Measurements from ENCODE around the gene CMPK1.
"Not testable (repeated sequence)": the region's sequence is repeated elsewhere in the genome, so short reads cannot be mapped to it uniquely, and the experiment has no call there.

Gene CMPK1

DNA sequence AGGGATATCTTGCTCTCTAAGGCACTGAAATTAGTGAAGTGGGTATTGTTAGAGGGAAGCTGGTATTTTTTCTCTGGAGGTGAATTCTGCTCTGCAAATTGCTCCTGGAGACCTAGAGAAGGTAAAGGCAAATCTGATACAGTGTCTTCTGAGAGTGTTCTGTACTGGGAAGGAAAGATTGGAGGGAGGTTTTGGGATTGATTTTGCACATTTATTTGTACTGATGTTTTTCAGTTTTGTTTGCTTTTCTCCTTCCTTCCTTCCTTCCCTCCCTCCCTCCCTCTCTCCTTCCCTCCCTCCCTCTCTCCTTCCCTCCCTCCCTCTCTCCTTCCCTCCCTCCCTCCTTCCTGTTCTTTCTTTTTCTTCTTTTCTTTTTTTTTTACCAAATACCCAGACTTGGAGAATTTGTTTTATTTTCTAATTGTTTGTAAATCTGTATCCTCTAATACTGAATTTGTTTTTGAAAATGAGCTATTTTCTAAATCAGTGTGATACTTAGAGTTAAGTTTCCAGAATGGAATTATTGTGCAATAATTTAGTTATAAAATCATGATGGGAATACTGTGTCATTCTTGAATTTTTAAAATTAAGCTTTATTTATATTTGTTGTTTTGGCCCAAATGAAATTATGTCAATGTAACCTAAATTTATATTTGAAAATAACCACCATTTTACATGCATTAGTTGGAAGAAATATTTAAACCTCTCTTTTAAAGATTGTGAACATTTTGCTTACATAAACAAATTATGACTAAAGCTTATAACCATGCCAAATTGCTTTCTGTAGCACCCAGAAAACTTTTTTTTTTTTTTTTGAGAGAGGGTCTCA is 4.9 kb downstream of the CMPK1 start:
- no peak for DNase-seq

DNA sequence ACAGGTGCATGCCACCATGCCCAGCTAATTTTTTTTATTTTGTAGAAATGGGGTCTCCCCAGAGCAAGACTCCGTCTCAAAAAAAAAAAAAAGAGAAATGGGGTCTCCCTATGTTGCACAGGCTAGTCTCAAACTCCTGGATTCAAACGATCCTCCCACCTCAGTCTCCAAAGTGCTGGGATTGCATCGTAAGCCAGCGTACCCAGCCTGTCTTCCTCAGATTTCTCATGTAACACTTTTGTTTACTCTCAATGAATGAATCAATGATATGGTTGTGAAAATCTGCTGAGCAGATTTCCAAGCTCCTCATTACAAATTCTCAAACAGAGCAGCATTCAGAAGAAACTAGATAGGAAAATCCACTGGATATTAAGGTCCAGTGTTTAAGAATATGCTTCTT is 6.6 kb downstream of the CMPK1 start:
- DNase-seq = no peak

DNA sequence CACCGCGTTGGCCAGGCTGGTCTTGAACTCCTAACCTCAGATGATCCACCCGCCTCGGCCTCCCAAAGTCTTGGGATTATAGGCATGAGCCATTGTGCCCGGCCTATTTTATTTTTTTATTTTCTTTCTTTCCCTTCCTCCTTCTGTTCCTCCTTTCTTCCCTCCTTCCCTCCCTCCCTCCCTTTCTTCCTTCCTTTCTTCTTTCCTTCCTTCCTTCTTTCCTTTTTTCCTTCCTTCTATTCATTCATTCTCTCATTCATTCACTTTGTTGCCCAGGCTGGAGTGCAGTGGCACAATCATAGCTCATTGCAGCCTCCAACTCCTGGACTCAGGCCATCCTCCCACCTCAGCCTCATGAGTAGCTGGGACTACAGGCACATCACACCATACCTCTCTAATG is 13.4 kb downstream of the CMPK1 start:
- not testable (repeated sequence) for DNase-seq

DNA sequence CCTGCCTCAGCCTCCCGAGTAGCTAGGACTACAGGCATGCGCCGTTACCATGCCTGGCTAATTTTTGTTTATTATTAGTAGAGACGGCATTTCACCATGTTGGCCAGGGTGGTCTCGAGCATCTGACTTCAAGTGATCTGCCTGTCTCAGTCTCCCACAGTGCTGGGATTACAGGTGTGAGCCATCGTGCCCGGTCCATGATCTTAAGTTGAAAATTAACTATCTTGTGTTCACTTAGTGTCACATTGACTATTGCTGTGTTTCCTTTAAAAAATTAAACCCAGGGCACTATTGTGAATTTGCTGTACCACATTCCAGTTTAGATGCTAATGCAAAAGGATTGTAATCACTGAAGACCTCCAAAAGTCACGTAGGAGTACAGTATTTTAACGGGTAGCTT is 14.1 kb downstream of the CMPK1 start:
- DNase-seq = no peak

DNA sequence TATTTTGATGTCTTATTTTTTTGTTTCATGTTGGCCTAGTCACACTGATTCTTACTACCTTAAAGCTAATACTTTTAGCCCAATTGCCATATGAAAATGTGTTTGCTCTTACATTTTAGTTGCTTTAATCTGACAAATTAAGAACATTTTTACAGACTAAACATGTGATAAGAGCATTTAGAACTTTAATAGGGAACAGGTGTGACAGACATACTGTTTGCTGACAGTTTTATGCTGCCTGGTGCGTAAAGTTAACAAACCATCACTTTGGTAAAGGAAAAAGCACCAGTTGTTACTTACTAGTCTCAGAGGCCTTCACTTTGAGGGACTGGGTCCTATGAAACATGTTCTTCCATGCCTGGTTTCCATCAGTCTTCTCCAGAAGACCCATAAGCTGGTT is 14.7 kb downstream of the CMPK1 start:
- DNase-seq = no peak

DNA sequence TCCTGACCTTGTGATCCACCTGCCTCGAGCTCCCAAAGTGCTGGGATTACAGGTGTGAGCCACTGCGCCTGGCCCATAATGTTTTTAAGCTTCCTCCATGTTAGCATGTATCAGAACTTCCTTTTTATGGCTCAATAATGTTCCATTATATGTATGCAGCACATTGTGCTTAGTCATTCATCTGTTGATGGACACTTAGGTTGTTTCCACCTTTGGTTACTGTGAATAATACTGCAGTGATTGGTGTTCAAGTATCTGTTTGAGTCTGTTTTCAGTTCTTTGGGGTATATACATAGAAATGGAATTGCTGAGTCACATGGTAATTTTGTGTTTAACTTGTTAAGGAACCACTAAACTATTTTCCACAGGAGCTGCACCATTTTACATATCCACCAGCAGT is 17.7 kb downstream of the CMPK1 start:
- peak; percentile 87 for DNase-seq

DNA sequence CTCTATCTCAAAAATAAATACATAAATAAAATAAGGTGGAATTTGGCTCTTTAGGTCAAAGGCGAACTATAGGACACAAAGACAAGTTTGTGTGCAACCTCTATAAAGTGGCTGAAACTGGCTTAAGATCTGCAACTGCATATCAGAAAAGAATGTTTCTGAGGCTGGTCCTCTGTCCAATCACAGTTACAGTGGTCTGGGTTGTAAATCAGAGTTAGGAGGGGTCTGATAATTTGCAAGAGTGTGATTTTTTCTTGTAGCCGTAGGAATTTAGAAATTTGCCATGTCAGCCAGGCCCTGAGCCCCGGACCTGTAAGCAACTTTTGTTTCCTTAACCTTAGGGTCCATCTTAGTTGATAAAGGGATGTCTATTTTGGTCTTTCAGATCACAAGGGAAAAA is 27.8 kb downstream of the CMPK1 start:
- DNase-seq = no peak

DNA sequence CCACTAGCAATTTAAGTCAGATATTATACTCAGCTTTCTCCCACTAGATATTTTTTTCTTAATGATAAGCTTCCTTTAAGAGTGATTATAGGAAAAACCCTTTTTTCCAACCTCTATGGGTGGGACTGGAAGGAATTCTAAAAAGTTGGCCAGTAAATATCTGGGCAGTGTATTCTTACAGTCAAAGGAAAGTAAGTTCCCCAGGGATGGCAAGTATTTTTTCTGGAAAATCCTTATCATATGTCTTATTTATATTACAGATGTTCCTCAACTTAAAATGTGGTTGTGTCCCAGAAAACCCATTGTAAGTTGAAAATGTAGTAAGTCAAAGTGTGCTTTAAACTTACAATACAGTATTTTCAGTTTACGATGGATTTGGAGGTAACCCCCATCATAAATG is 29.2 kb downstream of the CMPK1 start:
- no peak for DNase-seq

DNA sequence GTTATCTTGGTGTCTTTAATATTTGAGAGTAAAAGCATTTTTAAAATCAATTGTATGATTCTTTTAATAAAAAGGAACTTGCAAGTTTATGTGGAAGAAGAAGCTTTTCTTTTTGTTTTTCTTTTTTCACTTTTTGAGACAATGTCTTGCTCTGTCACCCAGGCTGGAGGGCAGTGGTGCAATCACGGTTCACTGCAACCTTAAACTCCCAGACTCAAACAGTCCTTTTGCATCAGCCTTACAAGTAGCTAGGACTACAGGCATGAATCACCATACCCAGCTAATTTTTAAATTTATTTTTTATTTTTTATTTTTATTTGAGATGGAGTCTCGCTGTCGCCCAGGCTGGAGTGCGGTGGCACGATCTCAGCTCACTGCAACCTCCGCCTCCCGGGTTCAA is 34.1 kb downstream of the CMPK1 start:
- no peak for DNase-seq

DNA sequence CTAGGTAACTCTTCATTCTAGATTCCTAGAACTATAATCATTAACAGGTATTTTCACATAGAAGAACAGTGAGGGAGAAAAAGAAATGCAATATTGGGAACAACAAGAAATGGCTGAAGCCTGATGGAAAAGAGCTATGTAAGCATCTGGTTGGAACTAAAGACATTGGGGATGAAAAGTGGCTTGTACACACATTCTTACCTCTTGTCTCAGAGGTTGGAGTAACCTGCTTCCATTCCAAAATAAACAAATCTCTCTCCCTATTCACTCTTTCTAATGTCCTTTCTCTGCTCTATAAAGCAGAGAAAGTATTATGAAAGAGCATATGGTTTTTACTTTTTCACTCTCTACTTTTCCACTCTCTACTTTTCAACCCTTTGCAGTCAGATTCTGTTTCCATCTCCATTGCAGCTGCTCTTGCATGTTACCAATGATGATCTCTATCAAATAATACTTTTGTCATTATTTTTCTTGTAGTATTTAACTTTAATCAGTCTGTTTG is 37.5 kb downstream of the CMPK1 start:
- no peak for DNase-seq

DNA sequence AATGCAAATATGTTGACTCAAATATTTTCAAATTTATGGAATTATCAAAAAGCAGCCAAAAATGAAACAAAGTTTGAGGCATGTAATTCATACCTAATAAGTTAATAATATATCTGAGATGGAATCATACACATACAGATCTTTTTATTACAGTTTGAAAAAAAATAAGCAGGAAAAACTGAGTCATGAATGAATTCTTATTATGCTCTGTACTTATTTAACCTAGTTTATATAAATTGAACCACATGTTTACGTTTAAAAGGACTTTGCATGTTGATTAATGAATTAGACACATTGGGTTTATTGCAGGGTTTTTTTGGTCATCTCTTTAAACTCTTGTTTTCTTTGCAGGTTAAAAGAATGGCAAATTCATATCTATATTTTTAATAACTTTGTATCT is 40.9 kb downstream of the CMPK1 start:
- DNase-seq = no peak

DNA sequence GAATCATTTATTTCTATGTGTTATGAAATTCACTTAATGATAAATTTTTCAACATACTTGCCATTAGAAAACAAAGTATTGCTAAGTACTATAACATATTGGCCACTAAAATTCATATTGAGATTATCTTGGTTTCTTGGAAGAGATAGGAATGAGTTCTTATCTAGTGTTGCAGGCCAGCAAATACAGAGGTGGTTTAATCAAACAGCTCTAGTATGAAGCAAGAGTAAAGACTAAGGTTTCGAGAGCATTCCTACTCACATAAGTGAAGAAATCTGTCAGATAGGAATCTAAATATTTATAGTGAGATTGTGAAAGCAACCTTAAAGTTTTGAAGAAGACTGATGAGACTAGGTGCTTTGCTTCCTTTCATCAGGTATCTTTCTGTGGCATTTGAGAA is 44.6 kb downstream of the CMPK1 start:
- no peak for DNase-seq

DNA sequence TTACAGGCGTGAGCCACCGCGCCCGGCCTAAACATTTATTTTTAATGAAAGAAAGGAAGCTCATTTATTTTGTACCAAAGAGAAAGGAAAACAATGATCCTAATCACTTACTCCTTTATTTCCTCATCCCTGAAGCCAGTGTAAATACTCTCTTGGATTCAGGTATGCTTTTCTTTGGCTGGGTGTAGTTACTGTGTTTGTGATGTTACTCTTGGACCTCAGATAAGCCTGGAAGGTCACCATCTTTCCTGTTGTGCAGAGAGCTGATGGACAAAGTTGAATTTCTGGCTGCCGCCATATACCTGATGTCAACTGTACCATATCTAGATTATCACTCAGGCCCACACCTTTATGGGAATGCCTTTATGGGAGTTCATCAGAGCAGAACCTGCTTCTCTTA is 47.1 kb downstream of the CMPK1 start:
- no peak for DNase-seq

DNA sequence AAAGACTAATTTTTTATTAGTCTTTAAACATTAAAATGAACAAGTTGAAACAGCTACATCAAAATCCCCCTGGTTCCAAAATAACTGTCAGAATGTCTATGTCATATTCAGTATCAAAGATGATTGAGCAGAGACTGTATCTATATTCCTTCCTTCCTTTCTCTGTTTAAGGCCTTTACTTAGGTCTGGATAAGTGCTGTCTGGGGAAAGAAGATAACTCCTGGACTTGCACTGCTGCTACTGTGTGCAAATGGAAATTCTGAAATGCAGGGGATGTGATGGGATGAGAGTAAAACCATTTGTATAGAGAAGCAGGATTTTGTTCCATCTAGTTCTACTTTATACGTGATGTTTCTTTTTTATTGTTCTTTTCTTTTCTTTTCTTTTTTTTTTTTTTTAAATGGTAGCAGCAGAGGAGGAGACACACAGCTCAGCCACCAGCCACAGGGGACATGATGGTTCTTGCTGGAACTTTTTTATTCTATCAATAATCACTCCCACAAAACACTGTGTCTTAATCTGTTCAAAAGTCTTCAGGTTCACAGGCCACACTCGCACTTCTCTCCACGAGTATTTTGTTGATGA is 48.9 kb downstream of the CMPK1 start:
- DNase-seq = no peak

DNA sequence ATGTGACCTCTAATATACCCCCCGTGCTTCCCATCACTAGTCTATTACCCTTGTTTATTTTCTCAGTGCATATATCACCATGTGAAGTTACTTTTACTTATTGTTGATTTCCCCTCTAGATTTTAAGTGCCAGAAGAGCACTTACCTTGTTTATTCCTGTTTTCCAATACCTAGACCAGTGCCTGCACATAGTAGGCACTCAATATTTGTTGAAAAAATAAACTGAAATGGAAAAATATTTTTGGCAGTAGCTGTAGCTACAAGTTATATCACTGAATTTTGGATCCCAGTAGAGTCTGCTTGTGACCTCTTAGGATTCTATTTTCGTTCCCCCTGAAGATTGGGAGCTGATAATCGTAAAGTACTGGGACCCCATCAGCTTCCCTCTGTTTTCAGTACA is 50.5 kb downstream of the CMPK1 start:
- DNase-seq = no peak

DNA sequence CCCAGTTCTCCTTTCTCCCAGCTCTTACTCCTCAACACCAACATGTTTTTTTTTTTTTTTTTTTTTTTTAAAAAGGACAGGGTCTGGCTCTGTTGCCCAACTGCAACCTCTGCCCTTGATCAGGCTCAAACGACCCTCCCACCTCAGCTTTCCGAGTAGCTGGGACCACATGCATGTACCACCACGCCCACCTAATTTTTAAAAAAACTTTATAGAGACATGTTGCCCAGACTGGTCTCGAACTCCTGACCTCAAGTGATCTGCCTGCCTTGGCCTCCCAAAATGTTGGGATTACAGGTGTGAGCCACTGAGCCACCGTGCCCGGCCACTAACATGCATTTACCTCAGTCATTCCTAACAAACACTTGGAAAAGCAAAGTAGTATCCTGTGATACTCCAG is 51.4 kb downstream of the CMPK1 start:
- no peak for DNase-seq

DNA sequence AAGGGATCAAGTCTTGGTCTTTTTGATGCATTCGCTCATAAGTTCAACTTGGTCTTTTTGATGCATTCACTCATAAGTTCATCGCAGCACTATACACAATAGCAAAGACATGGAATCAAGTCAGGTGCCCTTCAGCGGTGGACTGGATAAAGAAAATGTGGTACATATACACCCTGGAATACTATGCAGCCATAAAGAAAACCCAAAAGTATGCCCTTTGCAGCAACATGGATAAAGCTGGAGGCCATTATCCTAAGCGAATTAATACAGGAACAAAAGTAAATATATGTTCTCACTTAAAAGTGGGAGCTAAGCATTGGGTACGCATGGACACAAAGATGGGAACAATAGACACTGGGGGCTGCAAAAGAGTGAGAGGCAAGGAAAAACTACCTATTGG is 52.7 kb downstream of the CMPK1 start:
- no peak for DNase-seq

DNA sequence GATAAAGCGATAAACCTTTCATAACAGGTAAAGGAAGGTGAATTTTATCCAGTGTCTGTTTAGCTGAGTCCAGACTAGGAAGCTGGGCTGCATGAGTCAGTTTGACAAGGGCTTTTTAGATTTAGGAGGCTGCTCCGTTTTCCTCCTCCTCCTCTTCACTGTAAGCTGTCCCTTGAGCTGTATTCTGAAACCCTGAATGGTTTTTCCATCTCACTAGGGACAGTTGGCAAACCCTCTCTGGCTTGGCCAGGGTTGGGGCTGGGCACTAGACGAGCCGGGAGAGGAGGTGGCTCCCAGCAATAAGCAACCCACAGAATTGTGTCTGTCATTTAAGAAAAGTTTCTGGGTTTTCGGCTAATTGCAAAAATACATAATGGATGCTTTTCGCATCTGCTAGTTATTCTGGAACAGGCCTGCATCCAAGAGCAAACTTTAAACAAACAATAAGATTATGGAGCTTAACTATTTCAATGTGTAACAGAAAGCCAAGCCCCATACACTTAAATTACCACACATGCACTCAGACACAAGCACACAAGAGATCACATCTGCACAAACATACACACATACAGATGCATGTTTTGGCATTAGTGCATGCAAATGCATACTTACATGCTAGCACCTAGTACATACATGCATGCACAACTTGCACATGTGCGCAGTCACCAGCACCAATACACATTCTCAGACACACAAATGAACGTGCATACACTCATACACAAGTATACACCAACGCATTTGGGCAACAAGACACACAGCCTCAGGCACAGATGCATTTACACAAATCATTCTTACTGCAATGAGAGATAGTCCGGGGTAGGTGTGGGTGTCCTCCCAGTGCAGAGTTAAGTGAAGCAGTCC is 54.7 kb downstream of the CMPK1 start:
- no peak for DNase-seq

DNA sequence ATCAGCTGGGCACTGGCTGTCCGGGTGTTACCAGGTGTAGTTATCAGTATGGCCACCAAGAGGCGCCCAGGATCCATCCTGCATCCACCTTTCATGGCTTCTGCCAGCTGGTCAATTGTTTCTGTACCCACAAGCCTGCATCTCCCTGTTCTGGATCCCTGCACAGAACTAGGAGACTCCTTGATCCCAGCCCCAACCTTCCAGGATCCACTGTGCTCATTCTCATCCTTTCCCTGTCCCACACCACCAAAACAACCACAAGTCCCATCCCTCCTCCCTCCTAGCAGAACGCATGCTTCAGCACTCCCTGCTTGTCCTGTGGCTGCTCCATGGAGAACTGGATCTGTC is 55.3 kb downstream of the CMPK1 start:
- DNase-seq = peak; percentile 56

DNA sequence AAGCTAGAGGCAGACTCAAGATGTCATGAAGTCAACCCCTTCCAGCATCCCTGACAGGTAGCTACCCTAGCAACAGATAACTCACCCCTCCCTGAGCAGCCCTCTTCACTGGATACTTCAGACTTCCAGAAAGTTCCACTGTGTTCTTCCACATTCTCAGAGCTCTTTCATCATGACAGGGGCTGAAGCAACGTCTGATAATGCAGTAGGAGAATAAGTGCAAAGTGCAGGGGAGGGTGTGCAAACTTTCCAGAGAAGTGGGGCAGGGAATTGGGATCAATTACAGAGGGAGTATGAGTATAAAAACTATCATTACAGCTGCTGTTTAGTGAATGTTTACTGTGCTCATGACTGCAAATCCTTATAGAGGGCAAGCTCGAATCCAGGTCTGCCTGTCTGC is 56.1 kb downstream of the CMPK1 start:
- DNase-seq = no peak

DNA sequence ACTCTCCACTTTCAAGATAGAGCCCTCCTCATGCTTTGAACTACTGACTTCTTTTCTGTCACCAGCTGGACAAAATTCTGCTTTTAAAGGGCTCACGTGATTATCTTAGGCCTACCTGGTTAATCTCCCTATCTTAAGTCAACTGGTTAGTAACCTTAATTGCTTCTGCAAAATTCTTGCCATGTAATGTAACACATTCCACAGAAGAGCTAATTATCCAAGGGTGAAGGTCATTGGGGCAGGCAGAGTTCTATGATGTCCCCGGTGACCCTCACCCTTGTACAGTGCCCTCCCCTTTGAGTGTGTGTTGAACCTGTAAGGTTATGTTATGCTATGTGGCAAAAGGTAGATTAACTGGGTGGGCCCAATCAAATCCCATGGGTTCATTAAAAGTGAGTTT is 57.3 kb downstream of the CMPK1 start:
- DNase-seq = no peak

DNA sequence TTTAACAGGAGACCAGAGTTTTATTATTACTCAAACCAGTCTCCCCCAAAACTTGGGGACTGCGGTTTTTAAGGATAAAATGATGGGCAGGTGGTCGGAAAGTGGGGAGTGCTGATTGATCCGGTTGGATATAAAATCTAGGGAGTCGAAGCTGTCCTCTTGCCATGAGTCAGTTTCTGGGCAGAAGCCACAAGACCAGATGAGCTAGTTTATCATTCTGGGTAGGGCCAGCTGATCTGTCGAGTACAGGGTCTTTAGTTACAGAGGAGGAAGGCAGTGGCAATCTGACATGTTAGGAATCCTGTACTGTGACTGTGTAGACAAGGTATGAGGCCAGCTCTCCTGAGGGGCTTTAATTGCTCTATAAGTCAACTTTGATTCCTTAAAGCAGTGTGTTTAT is 59.6 kb downstream of the CMPK1 start:
- no peak for DNase-seq

DNA sequence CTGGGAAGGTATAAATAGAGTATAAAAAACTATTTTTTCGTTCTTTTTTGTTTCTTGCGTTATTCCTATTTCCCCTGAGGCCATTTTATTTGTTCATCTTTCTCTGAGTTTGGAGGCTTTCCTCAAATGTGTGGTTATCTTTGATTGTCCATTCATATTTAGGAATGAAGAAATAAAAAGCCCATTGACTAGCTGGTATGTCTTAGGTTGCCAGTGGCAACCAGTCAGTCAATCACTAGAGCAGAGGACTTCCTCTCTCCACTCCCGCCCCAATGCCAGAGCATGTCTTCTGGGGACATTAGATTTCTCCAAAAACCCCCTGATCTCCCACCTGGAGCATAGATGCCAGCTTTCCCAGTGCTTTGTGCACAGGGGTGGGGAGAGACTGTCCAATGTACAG is 61.8 kb downstream of the CMPK1 start:
- DNase-seq = no peak

DNA sequence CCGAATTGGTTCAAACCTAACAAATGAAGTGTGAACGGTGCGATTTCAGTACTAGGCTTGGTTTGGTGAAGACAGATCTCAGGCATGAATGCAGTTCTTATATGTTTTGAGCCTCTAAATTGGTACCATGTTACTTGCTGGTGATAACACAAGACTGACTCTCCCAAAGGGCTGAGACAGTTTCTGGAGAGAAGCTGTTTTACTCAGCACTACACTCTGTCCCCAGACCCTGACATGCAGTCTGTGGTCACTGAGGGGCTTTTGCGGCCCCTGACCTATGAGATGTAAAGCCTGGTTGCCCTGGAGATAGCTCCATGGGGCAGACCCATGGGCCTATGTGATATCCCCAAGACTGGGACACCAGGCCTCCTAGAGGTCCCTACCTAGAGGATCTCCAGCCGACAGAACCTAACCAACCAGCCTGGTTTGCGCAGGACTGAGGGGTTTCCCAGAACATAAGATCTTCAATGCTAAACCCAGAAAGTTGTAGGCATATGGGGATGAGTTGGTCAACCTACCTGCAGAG is 63.1 kb downstream of the CMPK1 start:
- no peak for DNase-seq

All from activated CD4-positive, alpha-beta T cell treated with anti-CD3 and anti-CD28 coated beads, Interleukin-2, amount 50 U/mL, for 16 hours (primary cell).